Keratinocyte (primary cell): Measurements from ENCODE around the gene MYBPC1.

Source experiments
- CTCF ChIP-seq, 3 experiments: IDR thresholded peaks in 1 of 3; conservative IDR thresholded peaks in 1 of 3; optimal IDR thresholded peaks in 1 of 3; 2 replicates in 2 of 3; 3 replicates in 1 of 3; pipeline versions ENCODE3 to v1.5.1; 2011; ENCODE audit warnings: low read length in 3 of 3, mild to moderate bottlenecking in 3 of 3, moderate library complexity in 2 of 3, control low read depth in 1 of 3, inconsistent platforms in 1 of 3; ENCODE audit not compliant: insufficient read depth in 2 of 3; ENCODE audit errors: extremely low read depth in 1 of 3
- EZH2 ChIP-seq: IDR thresholded peaks from one replicate; pipeline ENCODE4 v1.6.1; 2012; ENCODE audit warnings: inconsistent platforms, mild to moderate bottlenecking, low read length, moderate library complexity

GRCh38 chr12:101616027-101616494, 21.3 kb downstream of the MYBPC1 start:
- TF ChIP-seq CTCF (optimal IDR thresholded peaks at IDR 0.05 in 1 of 3, IDR thresholded peaks at IDR 0.05 in 1 of 3, conservative IDR thresholded peaks at IDR 0.05 in 1 of 3; ENCODE audit: extremely low read depth in 1 of 3, insufficient read depth in 2 of 3, low read length in 3 of 3) = no peak
- TF ChIP-seq EZH2 = no peak
